Erythroblast (primary cell): ENCODE data around the gene SETD3.

Experiments used
- GATA1 ChIP-seq: IDR thresholded peaks from 2 replicates; pipeline ENCODE4 v1.6.1; 2011; ENCODE audit warnings: low read depth, mild to moderate bottlenecking, control low read depth, low read length, moderate library complexity
- POLR2A ChIP-seq: IDR thresholded peaks from 2 replicates; pipeline ENCODE4 v1.6.1; 2011; ENCODE audit warnings: mild to moderate bottlenecking, low read length

DNA sequence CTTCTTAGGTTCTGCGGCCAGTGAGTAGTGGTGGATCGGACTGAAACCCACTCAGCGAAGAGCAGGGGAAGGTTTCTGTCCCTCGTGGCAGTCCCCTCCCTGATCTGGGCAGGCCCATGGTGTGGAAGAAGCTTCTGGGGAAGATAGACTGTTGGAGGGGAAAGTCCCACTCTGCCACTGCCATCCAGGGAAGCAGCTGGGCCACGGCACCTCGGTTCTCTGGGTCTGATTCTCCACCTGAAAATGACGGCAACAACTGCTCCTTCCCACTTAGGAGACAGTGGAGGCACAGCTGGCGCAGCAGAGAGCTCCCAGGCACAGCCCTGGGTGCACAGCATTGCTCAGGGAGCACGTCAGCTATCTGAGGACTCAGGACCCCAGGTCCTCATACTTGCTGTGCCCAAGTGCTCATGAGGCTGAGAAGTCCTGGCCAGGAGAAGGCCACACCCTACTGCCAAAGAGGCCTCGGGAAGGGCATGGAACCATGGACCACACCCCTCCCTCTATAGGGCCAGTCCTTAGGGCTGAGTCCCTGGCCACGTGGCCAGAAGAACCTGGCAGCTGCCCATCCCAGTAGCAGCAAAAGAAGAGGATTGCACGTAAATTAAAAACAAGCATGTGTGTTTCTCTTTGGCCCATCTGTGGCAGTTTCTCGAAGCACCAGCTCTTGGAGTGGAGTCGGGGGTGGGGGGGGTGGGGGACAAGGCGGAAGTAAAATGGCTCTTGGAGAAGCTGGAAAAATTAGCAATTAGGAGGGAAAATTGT lies 123.3 kb downstream of the SETD3 start:
- TF ChIP-seq POLR2A, result no peak
- TF ChIP-seq GATA1, result no peak
